H1 (cell line): Measurements from ENCODE around the gene TCHH. TPM values are rescaled to one million over a fixed set of nuclear protein-coding genes. Genes with fewer than 3 reads are reported as not detected.
A peak's percentile ranks its signal among the peaks of the same experiment; 100 is the strongest.

ENCODE experiments used
- CHD7 ChIP-seq: fragments of 300-600 bp; sonication (generic); IDR thresholded peaks from 2 replicates; pipeline ENCODE4 v1.7.1; 2012; ENCODE audit warnings: low read length, moderate library complexity, mild to moderate bottlenecking, inconsistent platforms; ENCODE audit not compliant: insufficient replicate concordance
- JUN ChIP-seq: IDR thresholded peaks from 2 replicates; pipeline ENCODE4 v1.6.1; 2011; ENCODE audit warnings: low read depth, mild to moderate bottlenecking, improper control_type of control experiment, low read length
- KDM1A ChIP-seq: fragments of 200-600, 300-600 bp; sonication (generic); IDR thresholded peaks from 2 replicates; pipeline ENCODE4 v1.7.1; 2016; ENCODE audit warnings: mild to moderate bottlenecking, low read length, borderline replicate concordance
- RNF2 ChIP-seq: fragments of 200-900, 300-1000 bp; sonication (generic); IDR thresholded peaks from 2 replicates; pipeline ENCODE4 v1.7.1; 2016; ENCODE audit warnings: borderline replicate concordance, low read depth, mild to moderate bottlenecking, antibody characterized with exemption, low read length; ENCODE audit not compliant: poor library complexity, severe bottlenecking; ENCODE audit errors: missing control alignments
- SP4 ChIP-seq: IDR thresholded peaks from 2 replicates; pipeline ENCODE4 v1.6.1; 2012; ENCODE audit warnings: low read length, inconsistent platforms
- SRF ChIP-seq: IDR thresholded peaks from 2 replicates; pipeline ENCODE4 v1.6.1; 2011; ENCODE audit warnings: mild to moderate bottlenecking, low read depth, low read length, moderate library complexity
- TAF7 ChIP-seq: optimal IDR thresholded peaks from 2 replicates; pipeline ENCODE3; 2011; ENCODE audit warnings: low read depth, mild to moderate bottlenecking, inconsistent platforms, low read length, moderate library complexity, borderline replicate concordance
- polyA plus RNA-seq, 7 experiments: library from polyadenylated mRNA; depleted of rRNA in 3 of 7; stranded (reverse) in 5 of 7; unstranded in 2 of 7; fragments of >200 nt in 5 of 7; fragments of 200-250 nt in 2 of 7; gene quantifications; 1 replicate in 5 of 7; 2 replicates in 1 of 7; 4 replicates in 1 of 7; pipeline versions ENCODE4 v1.2.1 to v1.2.3, GENCODE V29; 2011 to 2013; ENCODE audit warnings: missing spikeins in 2 of 7, mixed read lengths in 2 of 7
- total RNA-seq: library from RNA; stranded (reverse); fragmentation: NEBNext Ultra II Directional; extraction: Animal tissue kit (Norgen Biotek cat#: 25700); gene quantifications from 2 replicates; pipeline ENCODE4 v1.2.1, GENCODE V29; 2021

The TCHH gene
- total and polyA plus RNA-seq, 2 of the 8 experiments (the other 6 are each of a cell fraction or from before 2014, with no cell fraction given) = 0.02 to 0.07 TPM

GRCh38 chr1:152107984-152108881 is 7.0 kb downstream of the TCHH start (continued):
- TF ChIP-seq RNF2 = no peak
- no peak for TF ChIP-seq TAF7
- no peak for TF ChIP-seq CHD7
- TF ChIP-seq KDM1A = peak; percentile 56; the same call in 1 of the 2 replicates
- TF ChIP-seq SRF = no peak
- no peak for TF ChIP-seq SP4
- TF ChIP-seq JUN = no peak
